Right ventricle myocardium superior (tissue), 1 donor: ENCODE data around the gene DNM2. TPM values are rescaled to one million over a fixed set of nuclear protein-coding genes. Genes with fewer than 3 reads are reported as not detected.
"Not testable (repeated sequence)": the region's sequence is repeated elsewhere in the genome, so short reads cannot be mapped to it uniquely, and the experiment has no call there.

Experiments used
- ATAC-seq: fragments of 200-7000 bp; cut with Tn5 transposase; one replicate; pipeline ENCODE4 v1.9.1; 2020; ENCODE audit warnings: mild to moderate bottlenecking; ENCODE audit not compliant: poor library complexity
- DNase-seq: peaks from one replicate; pipeline ENCODE4 v3.0.0-alpha.2; 2020
- intact Hi-C: fragments of 100-400 bp; cut with DNase I; formaldehyde crosslinking; loops from one replicate; pipeline ENCODE4 v1.11.2; 2022
- microRNA-seq: library from miRNA; unstranded; fragments of <30 nt; microRNA quantifications from one replicate; pipeline ENCODE4 v1.2.0, GENCODE V29; 2020
- total RNA-seq: library from RNA; stranded (reverse); fragmentation: NEBNext Ultra II Directional; extraction: Animal tissue kit (Norgen Biotek cat#: 25700); gene quantifications from one replicate; pipeline ENCODE4 v1.2.1, GENCODE V29; 2021
- donor health status: DM: no; HTN: yes; CAD: no; lungs with severe emphysema.

Gene DNM2
- total RNA-seq, 1 donor from 2014 or later, result 180 TPM

- ATAC-seq, result no peak
- DNase-seq, result no peak
- intact Hi-C loops, result loop anchor here (5.0 kb wide), 1 partner anchor 212 kb away; no protein-coding TSS in a partner anchor
These were observed 151.1 kb downstream of the DNM2 start for GRCh38 chr19:10868872-10869547.

- intact Hi-C loops, result loop anchor here (5.0 kb wide), 1 partner anchor 213 kb away; no protein-coding TSS in a partner anchor
- peak; percentile 57 for DNase-seq
- not testable (repeated sequence) for ATAC-seq
These were observed 152.0 kb downstream of the DNM2 start for GRCh38 chr19:10869872-10870311.

GRCh38 chr19:10870501-10870954, 152.6 kb downstream of the DNM2 start:
- DNase-seq (peak; percentile 58), ATAC-seq (no peak)
- intact Hi-C loops, result no loop called here

- intact Hi-C loops, result no loop called here
- ATAC-seq, result peak; percentile 96
- peak; percentile 99 for DNase-seq
These were observed 153.2 kb downstream of the DNM2 start, which contains the start of gene CARM1 for GRCh38 chr19:10870955-10871603. CARM1 (plus strand) TSS chr19:10871553; CDS start chr19:10871703, 150 bp downstream.

- ATAC-seq, result no peak
- intact Hi-C loops, result no loop called here
- DNase-seq, result peak; percentile 71
These were observed 154.0 kb downstream of the DNM2 start for GRCh38 chr19:10871711-10872545.

- ATAC-seq (no peak), DNase-seq (no peak)
- intact Hi-C loops, result no loop called here
These were observed 154.7 kb downstream of the DNM2 start for GRCh38 chr19:10872546-10873107.

GRCh38 chr19:10874024-10874423, 156.1 kb downstream of the DNM2 start:
- intact Hi-C loops, result no loop called here

GRCh38 chr19:10876459-10877240, 158.8 kb downstream of the DNM2 start:
- peak; percentile 61 for DNase-seq
- ATAC-seq, result peak; percentile 48

More at GRCh38 chr19:10874024-10874423, 156.1 kb downstream of the DNM2 start:
- no peak for DNase-seq
- ATAC-seq, result no peak

GRCh38 chr19:10877608-10878007, 159.7 kb downstream of the DNM2 start:
- intact Hi-C loops, ATAC-seq, DNase-seq: not testable (repeated sequence)

More at GRCh38 chr19:10876459-10877240, 158.8 kb downstream of the DNM2 start:
- intact Hi-C loops, result no loop called here

GRCh38 chr19:10878253-10878652, 160.4 kb downstream of the DNM2 start:
- ATAC-seq (no peak), DNase-seq (no peak)
- intact Hi-C loops, result no loop called here

Small RNAs within 50 kb of the gene (microRNA-seq; reads per million reads assigned to microRNA genes)
- gene MIR199A1 (not detected), gene MIR4748 (not detected), gene MIR638 (not detected), gene MIR6793 (not detected)

Other genes with a start within 250 kb of the DNM2 start
- 78.3 TPM for gene KEAP1, start 214.7 kb upstream of the DNM2 start, total RNA-seq
- 0.13 TPM for gene S1PR5, start 200.6 kb upstream of the DNM2 start, total RNA-seq
- 46.4 TPM for gene ATG4D, start 174.2 kb upstream of the DNM2 start, total RNA-seq
- 10.4 TPM for gene KRI1, start 152.1 kb upstream of the DNM2 start, total RNA-seq
- gene CDKN2D, start 149.1 kb upstream of the DNM2 start, total RNA-seq, result 6.9 TPM
- not detected for gene AP1M2, start 130.8 kb upstream of the DNM2 start, total RNA-seq
- 62.3 TPM for gene SLC44A2, start 92.5 kb upstream of the DNM2 start, total RNA-seq
- 91.7 TPM for gene ILF3, start 63.7 kb upstream of the DNM2 start, total RNA-seq
- 24.8 TPM for gene QTRT1, start 16.6 kb upstream of the DNM2 start, total RNA-seq
- 30.8 TPM for gene TMED1, start 118.1 kb downstream of the DNM2 start, total RNA-seq
- gene C19orf38, start 130.3 kb downstream of the DNM2 start, total RNA-seq, result 0.59 TPM
- 29.9 TPM for gene CARM1, start 153.5 kb downstream of the DNM2 start, total RNA-seq
- 13.7 TPM for gene YIPF2, start 210.6 kb downstream of the DNM2 start, total RNA-seq
- 11.8 TPM for gene TIMM29, start 210.7 kb downstream of the DNM2 start, total RNA-seq
- gene SMARCA4, start 243.0 kb downstream of the DNM2 start, total RNA-seq, result 34.7 TPM